Psoas muscle (tissue), 8 donors: ENCODE results near the gene C2CD2. TPM values are rescaled to one million over a fixed set of nuclear protein-coding genes. Genes with fewer than 3 reads are reported as not detected.

Experiments used
- ATAC-seq, 4 donors: fragments of 200-7000 bp; cut with Tn5 transposase; one replicate each; pipeline ENCODE4 v1.9.1; 2020; ENCODE audit warnings: moderate library complexity in 3 of 4, mild to moderate bottlenecking in 2 of 4
- DNase-seq, 2 donors: peaks; one replicate each; pipeline ENCODE4 v3.0.0-alpha.2; 2020
- H3K27ac ChIP-seq: fragments of 200-600 bp; one replicate; pipeline ENCODE4 v1.8.0; 2022
- H3K27me3 ChIP-seq, 3 donors: fragments of 200-600 bp in 1 of 3; one replicate each; pipeline versions ENCODE4 v1.6.1 to v1.8.0; 2013 to 2022; ENCODE audit warnings: low read length in 2 of 3, mild to moderate bottlenecking in 2 of 3, moderate library complexity in 1 of 3; ENCODE audit not compliant: insufficient read depth in 3 of 3
- H3K36me3 ChIP-seq, 2 donors: fragments of 200-600 bp in 1 of 2; one replicate each; pipeline versions ENCODE4 v1.6.1 to v1.8.0; 2013 to 2022; ENCODE audit warnings: low read depth in 1 of 2, mild to moderate bottlenecking in 1 of 2, moderate library complexity in 1 of 2; ENCODE audit not compliant: insufficient read depth in 1 of 2
- H3K4me1 ChIP-seq: fragments of 200-600 bp; one replicate; pipeline ENCODE4 v1.8.0; 2022
- H3K4me3 ChIP-seq: fragments of 200-600 bp; one replicate; pipeline ENCODE4 v1.8.0; 2022; ENCODE audit warnings: mild to moderate bottlenecking
- H3K9me3 ChIP-seq: fragments of 200-600 bp; one replicate; pipeline ENCODE4 v1.8.0; 2022
- CTCF ChIP-seq: fragments of 200-600 bp; IDR thresholded peaks from one replicate; pipeline ENCODE4 v1.8.0; 2022; ENCODE audit warnings: antibody characterized with exemption
- WGBS, 3 donors: extraction: QIAGEN DNeasy Blood & Tissue Kit; methylation state at CpG; one replicate each; pipeline versions ENCODE4 v1.1.6 to v1.1.7; 2013; 5-methylcytosine and 5-hydroxymethylcytosine counted together
- intact Hi-C, 2 donors: fragments of 100-400 bp; cut with DNase I; formaldehyde crosslinking; loops; one replicate each; pipeline versions ENCODE4 v1.11.0 to v1.14.2; 2022
- polyA plus RNA-seq, 3 donors: library from polyadenylated mRNA; stranded (reverse); fragments of 200-250 nt; gene quantifications; one replicate each; pipeline ENCODE4 v1.2.3, GENCODE V29; 2013
- total RNA-seq, 4 donors: library from RNA; stranded (reverse); fragmentation: NEBNext Ultra II Directional in 2 of 4; extraction: Animal tissue kit (Norgen Biotek cat#: 25700) in 2 of 4; gene quantifications; one replicate each; pipeline versions ENCODE4 v1.2.1 to v1.2.4, GENCODE V29; 2021 to 2023
- donor health status: healthy with polysubstance abuse.
- donor health status: DM: no; HTN: no; CAD: no; lungs with moderate emphysema.
- donor health status: Bipolar disorder and iron deficiency.
- donor health status: healthy.
- donor health status: DM: yes; HTN: yes; CAD: no.
- donor health status: DM: no; HTN: no; CAD: no.
- donor health status: DM: no; HTN: no; CAD: no.
- donor health status: DM: yes; HTN: yes; CAD: no.

The C2CD2 gene
- total and polyA plus RNA-seq, 7 donors = 1.6 to 6.6 (median 3.2) TPM

- no peak for ATAC-seq
- Histone ChIP-seq H3K4me3 (no peak overlapping the region), H3K27ac (no peak overlapping the region), H3K27me3 (peaks cover 0 to 13% (median 0%) of the 10 kb centered on the region in 3 donors), H3K36me3 (no peaks in the 10 kb centered on the region), H3K4me1 (no peaks in the 10 kb centered on the region), H3K9me3 (no peaks in the 10 kb centered on the region)
- no peak for TF ChIP-seq CTCF
- WGBS, 3 donors = 80 to 85% (median 84%) methylated on average over 8 to 10 of the region's 10 CpGs
- intact Hi-C loops = no loop called here
- DNase-seq = peak in 1 of 2 donors; percentile 32
These were observed 13.2 kb upstream of the C2CD2 start for GRCh38 chr21:41966872-41967621.

GRCh38 chr21:41966041-41966833 is 12.4 kb upstream of the C2CD2 start:
- TF ChIP-seq CTCF = no peak
- no peaks in the 10 kb centered on the region for H3K9me3 ChIP-seq
- DNase-seq (no peak), ATAC-seq (no peak)
- H3K4me3 ChIP-seq = no peak overlapping the region
- no peaks in the 10 kb centered on the region for H3K36me3 ChIP-seq
- intact Hi-C loops = no loop called here
- 70 to 77% (median 70%) methylated on average over 11 of the region's 11 CpGs for WGBS, 3 donors
- no peak overlapping the region for H3K27ac ChIP-seq
- H3K4me1 ChIP-seq = no peaks in the 10 kb centered on the region
- H3K27me3 ChIP-seq = peaks cover 0 to 16% (median 0%) of the 10 kb centered on the region in 3 donors

GRCh38 chr21:41965461-41966013 is 11.7 kb upstream of the C2CD2 start:
- no peaks in the 10 kb centered on the region for H3K36me3 ChIP-seq

GRCh38 chr21:41965045-41965444 is 11.2 kb upstream of the C2CD2 start:
- H3K27me3 ChIP-seq = peaks cover 0 to 16% (median 0%) of the 10 kb centered on the region in 3 donors
- DNase-seq (no peak), ATAC-seq (no peak)
- WGBS, 3 donors = 60 to 73% (median 60%) methylated on average over 5 of the region's 5 CpGs
- intact Hi-C loops = no loop called here
- no peaks in the 10 kb centered on the region for H3K9me3 ChIP-seq
- H3K36me3 ChIP-seq = no peaks in the 10 kb centered on the region
- H3K27ac ChIP-seq = no peak overlapping the region
- H3K4me3 ChIP-seq = no peak overlapping the region
- H3K4me1 ChIP-seq = no peaks in the 10 kb centered on the region
- TF ChIP-seq CTCF = no peak

More at GRCh38 chr21:41965461-41966013, 11.7 kb upstream of the C2CD2 start:
- Histone ChIP-seq H3K9me3 (no peaks in the 10 kb centered on the region), H3K4me1 (no peaks in the 10 kb centered on the region), H3K27ac (no peak overlapping the region), H3K27me3 (peaks cover 0 to 16% (median 0%) of the 10 kb centered on the region in 3 donors), H3K4me3 (no peak overlapping the region)
- TF ChIP-seq CTCF = no peak
- DNase-seq (no peak), ATAC-seq (no peak)
- intact Hi-C loops = no loop called here
- 85 to 89% (median 88%) methylated on average over 10 of the region's 10 CpGs for WGBS, 3 donors
